ENCODE measurements around the gene TYW1B.
"Not testable (repeated sequence)": the region's sequence is repeated elsewhere in the genome, so short reads cannot be mapped to it uniquely, and the experiment has no call there.

Gene TYW1B

DNA sequence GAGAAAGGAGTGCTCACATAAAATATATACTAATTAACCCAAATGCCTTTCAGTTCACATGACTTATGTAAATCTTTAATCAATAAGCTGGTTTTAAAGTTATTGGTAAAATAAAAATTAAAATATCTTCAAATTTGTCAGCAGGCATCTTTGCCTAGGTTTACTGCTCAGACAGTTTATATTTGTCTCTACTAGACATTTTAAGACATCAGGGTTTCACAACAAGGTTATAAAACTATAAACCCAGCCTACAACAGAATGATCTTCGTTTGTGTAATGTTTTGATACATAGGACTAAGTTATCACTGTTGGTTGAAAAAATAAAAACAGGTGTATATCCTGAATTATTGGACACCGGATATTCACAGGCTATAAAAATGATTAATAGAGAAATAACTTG is 67.4 kb downstream of the TYW1B start:
- in situ Hi-C loops (cut with MboI; ENCODE audit: low sequenced_read_pairs), result no loop called here

DNA sequence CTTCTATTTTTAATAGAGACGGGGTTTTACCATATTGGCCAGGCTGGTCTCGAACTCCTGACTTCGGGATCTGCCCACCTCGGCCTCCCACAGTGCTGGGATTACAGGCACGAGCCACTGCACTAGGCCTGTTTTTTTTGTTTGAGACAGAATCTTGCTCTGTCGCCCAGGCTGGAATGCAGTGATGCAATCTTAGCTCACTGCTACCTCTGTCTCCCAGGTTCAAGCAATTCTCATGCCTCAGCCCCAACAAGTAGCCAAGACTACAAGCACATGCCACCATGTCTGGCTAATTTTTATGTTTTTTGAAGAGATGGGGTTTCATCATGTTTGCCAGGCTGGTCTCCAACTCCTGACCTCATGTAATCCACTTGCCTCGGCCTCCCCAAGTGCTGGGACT is 73.7 kb downstream of the TYW1B start:
- in situ Hi-C loops (cut with MboI; ENCODE audit: low sequenced_read_pairs), result no loop called here

DNA sequence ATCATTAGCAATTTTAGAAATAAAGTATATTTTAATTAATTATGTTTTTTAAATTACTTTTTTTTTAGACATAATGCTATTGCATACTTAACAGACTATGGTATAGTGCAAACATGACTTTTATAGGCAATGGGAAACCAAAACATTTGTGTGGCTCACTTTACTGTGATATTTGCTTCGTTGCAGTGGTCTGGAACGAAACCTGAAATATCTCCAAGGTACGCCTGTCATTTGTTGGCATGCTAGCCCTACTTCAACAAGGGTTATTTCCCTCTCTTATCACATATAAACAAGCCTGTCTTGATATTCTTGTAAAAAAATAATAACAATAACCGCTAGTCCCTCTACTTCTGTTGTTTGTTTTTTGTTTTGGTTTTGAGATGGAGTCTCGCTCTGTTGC is 74.2 kb downstream of the TYW1B start:
- in situ Hi-C loops (cut with MboI; ENCODE audit: low sequenced_read_pairs), result no loop called here

DNA sequence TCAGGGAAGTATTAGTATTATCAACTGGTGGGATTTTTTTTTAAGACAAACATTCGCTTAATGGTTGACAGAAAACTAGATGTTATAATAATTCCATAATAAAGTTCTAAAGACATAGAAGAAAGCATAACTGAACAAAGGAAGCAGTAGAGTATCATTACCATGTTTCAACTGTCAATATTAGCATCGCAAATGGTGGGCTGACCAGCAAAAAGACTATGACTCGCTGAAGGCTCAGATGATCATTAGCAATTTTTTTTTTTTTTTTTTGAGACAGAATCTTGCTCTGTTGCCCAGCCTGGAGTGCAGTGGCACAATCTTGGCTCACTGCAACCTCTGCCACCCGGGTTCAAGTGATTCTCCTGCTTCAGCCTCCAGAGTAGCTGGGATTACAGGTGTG is 74.8 kb downstream of the TYW1B start:
- in situ Hi-C loops (cut with MboI; ENCODE audit: low sequenced_read_pairs), result not testable (repeated sequence)

DNA sequence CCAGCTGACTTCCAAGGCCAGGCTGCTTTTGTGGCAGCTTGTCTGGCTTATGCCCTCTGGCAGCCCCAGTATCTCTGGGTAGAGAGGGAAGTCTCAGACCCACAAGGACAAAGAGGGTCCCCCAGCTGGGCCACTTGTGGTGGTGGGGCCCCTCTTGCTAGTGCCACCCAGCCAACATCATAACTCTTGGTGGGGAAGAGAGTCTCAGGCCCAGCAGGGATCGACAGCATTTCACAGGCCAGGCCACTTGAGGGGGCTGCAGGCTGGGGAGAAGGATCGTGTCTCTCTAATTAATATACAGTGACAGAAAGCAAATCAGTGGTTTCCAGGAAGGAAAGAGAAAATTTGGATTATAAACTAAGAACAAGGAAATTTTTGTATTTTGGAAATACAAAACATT is 76.0 kb downstream of the TYW1B start:
- in situ Hi-C loops (cut with MboI; ENCODE audit: low sequenced_read_pairs), result no loop called here

DNA sequence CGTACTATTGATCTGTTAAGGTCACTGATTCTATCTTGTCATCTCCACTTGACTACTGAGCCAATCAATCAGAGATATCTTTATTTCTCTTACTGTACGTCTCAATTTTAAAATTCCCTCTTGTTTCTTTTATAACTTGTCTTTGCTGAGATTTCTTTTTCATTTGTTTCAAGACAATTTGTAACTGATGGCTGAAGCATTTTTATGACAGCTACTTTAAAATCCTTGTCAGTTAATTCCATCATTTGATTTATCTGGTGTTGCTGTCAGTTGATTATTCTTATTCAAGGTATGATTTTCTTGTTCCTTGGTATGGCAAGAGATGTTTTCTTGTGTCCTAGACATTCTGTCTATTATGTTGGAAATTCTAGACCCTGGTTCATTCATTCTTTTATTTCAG is 76.6 kb downstream of the TYW1B start:
- in situ Hi-C loops (cut with MboI; ENCODE audit: low sequenced_read_pairs), result no loop called here

DNA sequence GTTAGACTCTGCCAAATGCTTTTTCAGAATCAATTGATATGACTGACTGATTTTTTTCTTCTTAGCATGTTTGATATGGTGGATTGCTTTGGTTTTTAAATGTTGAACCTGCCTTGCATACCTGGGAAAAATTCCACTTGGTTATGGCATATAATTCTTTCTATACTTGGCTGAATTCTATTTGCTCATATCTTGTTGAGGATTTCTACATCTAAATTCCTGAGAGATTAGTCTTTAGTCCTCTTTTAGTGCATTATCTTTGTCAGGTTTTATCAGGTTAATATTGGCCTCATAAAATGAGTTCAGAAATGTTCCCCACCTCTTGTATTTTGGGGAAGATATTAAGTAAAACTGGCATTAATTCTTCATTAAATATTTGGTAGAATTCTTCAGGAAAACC is 79.4 kb downstream of the TYW1B start:
- in situ Hi-C loops (cut with MboI; ENCODE audit: low sequenced_read_pairs), result not testable (repeated sequence)

DNA sequence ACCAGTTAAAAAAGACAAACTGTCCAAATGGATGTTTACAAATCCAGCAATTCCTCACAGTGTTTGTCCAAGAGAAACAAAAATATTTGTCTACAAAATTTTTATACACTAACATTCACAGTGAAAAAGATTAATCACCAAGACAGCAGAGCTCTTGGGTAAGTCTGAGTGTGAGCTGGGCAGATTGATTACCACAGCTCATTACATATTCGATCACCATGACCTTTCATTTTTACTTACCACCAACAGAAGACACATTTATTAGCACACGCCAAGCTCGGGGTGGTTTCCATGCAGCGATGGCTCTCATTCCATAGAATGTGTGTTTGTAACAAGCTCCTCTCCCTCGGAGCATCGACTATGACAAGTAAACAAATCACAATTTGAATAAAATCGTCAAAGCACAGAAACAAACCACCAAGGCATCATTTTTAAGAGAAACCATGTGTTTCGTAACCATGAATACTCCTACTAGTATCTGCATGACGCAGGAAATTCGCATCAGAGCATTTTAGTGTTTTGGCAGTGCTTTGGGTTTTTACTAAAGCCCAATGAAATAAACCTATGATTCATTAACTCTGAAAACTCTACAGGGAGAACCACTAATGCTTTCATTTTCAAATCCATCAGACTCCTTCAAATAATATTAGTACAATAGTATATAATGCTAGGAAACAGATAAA is 83.6 kb downstream of the TYW1B start:
- in situ Hi-C loops (cut with MboI; ENCODE audit: low sequenced_read_pairs), result not testable (repeated sequence)

DNA sequence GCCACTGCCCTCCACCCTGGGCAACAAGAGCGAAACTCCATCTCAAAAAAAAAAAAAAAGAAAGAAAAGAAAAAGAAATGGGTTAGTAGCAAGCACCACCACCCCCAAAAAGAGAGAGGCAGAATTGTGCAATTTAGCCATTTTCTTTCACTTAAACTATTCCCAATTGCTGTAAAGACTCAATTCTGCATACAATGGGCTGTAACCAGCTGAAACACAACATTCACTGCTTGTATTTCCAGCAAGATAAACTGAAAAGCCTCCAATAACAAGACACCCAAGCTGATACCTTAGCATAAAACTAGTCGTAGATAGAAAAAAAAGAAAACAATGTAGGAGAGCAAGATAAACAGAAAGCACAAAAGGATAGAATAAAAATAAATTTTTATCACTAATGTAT is 84.2 kb downstream of the TYW1B start:
- in situ Hi-C loops (cut with MboI; ENCODE audit: low sequenced_read_pairs), result not testable (repeated sequence)

DNA sequence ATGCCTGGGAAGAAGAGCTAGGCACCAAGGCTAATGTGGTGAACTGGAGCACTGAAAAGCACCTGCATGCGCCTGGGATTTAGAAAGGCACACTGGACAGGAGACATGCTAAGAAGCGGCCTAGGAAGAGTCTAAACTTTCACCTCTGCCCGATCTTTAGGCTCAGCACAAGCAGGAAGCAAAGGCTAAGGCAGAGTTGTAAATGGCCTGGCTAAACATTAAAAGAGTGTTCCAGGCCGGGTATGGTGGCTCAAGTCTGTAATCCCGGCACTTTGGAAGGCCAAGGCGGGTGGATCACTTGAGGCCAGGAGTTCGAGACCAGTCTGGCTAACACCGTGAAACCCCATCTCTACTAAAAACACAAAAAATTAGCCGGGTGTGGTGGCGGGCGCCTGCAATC is 88.3 kb downstream of the TYW1B start:
- in situ Hi-C loops (cut with MboI; ENCODE audit: low sequenced_read_pairs), result not testable (repeated sequence)

DNA sequence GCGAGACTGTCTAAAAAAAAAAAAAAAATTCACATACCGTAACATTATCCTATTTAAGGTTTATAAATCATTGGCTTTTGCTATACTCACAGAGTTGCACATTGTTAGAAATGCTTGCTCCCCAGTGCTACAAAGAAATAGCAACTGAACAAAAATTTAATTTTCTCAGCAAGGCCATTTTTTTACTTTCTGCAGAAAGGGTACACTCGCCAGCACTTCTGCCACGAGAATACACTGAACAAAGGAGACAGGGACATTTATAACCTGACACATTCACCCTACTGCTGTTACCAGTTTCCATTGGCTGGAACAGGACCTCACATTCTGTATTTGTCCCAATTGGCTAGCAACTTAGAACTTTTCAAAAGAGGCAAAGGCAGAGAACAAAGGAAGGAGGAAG is 92.1 kb downstream of the TYW1B start:
- in situ Hi-C loops (cut with MboI; ENCODE audit: low sequenced_read_pairs), result not testable (repeated sequence)

DNA sequence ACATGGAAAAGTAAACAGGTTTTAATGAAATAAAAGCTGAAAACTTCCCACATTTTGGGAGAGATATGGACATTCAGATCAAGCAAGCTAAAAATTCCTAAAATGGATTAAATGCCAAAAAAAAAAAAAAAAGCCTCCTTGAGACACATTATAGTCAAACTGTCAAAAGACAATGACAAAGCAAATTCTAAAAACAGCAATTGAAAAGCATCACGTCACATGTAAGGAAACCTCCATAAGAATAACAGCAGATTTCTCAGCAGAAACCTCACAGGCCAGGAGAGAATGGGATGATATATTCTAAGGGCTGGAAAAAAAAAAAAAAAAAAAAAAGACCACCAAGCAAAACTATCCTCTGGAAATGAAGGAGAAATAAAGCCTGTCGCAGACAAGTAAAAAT is 97.2 kb downstream of the TYW1B start:
- in situ Hi-C loops (cut with MboI; ENCODE audit: low sequenced_read_pairs), result not testable (repeated sequence)

DNA sequence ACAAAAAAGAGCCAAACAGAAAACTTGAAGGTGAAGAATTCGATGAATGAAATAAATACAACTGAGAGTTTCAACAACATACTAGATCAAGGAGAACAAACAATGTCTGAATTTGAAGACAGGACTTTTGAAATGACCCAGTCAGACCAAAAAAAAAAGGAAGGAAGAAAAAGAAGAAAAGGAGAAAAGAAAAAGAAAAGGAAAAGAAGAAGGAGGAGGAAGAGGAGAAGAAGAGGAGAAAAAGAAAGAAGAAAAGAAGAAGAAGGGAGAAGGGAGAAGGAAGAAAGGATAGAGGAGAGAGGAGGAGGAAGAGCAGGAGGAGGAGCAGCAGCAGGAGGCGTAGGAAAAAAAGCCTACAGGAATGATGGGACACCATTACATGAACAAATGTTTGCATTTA is 97.6 kb downstream of the TYW1B start:
- in situ Hi-C loops (cut with MboI; ENCODE audit: low sequenced_read_pairs), result not testable (repeated sequence)

DNA sequence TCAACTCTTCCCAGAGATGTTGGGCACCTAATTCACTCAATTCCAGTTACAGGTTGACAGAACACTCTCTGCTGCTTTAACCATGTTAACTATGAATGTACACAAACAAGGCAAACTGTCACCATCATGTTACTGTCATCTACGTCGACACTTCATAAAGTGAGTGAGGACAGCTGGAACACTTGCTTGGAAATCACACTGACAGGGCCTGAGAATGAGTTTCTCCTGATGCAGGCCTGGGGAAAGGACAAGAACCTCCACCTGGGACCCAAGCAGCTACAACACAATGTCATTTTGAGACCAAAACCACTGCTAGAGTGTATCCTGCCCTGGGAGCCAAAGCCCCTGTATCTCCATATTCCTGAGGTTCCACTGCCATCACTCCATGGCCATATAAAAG is 98.9 kb downstream of the TYW1B start:
- in situ Hi-C loops (cut with MboI; ENCODE audit: low sequenced_read_pairs), result not testable (repeated sequence)

DNA sequence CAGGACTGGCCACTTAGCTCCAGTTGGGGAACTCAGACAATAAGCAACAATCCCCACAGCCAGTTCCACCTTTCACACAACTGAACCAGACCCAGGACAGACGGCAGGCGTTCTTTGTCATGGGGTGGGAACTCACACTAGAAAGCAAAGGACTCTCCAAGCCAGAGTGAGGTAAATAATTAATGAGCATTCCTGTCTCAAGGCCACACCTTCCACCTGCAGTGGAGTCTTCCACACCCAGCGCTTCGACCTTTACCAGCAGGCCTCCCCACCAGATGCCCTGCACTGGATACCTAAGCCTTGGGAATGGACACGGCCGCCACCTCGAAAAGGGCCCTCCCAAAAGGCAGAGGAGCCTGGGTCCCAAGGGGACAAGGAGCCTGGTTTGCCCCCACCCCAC is 105.3 kb downstream of the TYW1B start:
- in situ Hi-C loops (cut with MboI; ENCODE audit: low sequenced_read_pairs), result not testable (repeated sequence)

DNA sequence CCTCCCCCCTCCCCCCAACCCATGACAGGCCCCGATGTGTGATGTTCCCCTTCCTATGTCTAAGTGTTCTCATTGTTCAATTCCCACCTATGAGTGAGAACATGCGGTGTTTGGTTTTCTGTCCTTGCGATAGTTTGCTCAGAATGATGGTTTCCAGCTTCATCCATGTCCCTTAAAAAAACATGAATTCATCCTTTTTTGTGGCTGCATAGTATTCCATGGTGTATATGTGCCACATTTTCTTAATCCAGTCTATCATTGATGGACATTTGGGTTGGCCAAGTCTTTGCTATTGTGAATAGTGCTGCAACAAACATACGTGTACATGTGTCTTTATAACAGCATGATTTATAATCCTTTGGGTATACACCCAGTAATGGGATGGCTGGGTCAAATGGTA is 107.1 kb downstream of the TYW1B start:
- in situ Hi-C loops (cut with MboI; ENCODE audit: low sequenced_read_pairs), result not testable (repeated sequence)

DNA sequence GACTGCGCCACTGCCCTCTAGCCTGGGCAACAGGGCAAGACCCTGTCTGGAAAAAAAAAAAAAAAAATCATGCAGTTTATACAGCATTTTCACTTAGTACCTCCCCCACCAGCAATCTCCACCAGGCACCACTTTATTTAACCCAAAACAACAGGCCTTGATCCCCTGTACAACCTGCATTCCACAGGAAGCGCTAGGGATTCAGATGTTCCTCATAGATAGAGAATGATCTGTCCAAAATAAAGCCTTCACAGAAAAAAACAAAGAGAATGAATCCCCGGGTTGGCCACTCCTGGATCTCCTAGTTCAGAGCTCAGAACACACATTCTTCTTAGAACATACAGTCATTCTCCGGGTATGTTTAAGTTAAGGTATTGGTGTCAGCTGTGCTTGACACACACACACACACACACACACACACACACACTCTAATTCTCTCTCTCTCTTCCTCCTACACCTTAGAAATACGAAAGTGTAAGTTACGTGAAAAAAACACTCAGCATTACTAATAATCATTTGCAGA is 110.7 kb downstream of the TYW1B start:
- in situ Hi-C loops (cut with MboI; ENCODE audit: low sequenced_read_pairs), result not testable (repeated sequence)

DNA sequence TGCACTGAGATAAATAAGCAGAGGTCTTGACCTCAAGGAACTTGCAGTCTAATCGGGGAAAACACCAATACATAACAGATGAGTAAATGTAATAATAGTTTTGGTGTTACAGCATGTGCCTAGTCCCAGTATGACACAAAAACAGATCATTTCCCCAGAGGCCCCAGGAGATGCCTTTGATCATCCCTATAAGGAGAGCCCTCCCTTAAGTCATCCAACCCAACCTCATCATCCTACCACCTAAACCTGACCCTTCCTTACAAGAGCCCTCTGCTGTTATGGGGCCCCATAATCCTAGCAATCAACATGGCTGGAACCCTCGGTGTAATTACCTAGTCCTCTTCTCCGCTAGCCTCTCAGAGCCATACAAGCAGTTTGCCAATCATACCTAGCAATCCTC is 116.1 kb downstream of the TYW1B start:
- in situ Hi-C loops (cut with MboI; ENCODE audit: low sequenced_read_pairs), result not testable (repeated sequence)

DNA sequence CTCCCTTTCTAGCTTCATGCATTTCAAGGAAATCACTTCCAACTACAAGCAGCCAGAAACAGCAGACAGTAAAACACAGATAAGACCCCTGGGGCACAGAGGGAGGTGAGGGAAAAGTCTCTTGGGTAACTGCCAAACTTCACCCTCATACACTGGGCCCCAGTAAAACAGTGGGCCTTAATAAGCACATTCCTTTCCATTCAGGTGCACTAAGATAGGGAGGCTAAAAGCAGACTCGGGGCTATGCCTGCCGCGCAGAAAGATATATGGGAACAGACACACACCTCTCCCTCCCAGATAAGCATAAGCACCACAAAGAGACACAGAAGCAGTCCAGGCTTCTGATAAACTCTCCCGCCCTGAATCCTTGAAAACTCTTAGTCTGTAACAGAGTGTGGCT is 117.0 kb downstream of the TYW1B start:
- in situ Hi-C loops (cut with MboI; ENCODE audit: low sequenced_read_pairs), result no loop called here

DNA sequence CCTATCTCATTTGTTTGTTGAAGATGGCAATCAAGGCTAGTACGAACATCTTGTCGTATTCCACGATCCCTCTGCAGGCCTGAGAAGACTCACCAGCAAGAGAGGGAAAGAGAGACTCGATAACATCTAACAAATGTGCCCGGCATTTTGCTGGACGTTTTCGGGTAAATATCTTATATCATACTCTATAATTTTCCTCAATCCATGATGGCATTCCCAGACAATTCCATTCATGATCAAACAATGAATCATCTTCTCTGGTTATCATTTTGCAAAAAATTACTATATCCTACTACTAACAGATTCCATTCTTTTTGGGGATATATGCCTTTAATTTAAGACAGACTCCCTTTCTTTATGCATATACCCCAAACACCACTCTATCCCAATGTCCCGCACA is 118.1 kb downstream of the TYW1B start:
- in situ Hi-C loops (cut with MboI; ENCODE audit: low sequenced_read_pairs), result no loop called here

DNA sequence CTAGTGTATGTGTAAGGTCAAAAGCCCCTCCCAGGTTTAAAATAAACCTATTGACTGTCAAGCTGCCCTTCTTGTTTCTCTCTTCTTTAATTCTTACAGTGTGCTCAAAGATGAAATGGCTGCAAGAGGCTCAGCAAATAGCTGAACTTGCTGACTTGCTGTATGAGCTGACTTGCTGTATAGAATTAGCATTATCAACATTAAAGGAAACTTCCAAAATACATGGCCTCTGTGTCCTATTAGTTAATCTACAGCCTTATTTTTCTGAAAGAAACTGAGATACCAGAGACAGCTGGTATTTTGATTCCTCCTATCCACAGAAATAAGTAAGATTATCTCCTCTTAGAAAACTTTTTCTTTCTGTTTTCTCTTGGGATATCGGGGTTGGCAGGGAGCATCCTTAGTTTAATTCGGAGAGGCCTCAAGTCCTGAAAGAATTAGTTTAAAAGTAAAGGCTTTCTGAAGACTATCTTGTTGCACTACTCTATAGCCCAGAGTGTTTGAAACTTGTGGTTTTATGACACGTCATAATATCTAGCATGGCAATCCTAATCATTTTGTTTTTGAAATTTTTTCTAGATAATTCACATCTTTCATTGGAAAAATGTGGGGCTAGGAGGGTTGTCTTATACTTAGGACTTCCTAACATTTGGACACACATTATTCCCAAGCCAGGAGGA is 119.5 kb downstream of the TYW1B start:
- in situ Hi-C loops (cut with MboI; ENCODE audit: low sequenced_read_pairs), result not testable (repeated sequence)

DNA sequence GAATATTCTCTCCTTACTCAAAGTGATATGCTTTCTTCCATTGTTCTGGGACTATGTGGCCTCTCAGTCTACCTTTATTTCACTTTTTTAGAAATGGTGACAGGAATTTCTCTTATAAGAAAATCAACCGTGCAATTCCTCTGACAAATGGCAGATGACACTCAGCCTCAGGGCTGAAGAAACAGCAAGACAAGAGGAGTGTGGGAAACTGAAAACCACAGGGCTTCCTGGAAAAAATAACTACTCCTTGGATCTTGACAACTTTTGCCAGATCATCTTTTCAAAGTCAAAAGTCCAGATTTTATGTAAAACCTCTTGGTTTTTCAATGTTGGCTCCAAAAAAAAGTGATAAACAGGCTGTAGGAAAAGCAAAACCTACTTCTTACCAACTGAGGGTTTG is 121.5 kb downstream of the TYW1B start:
- in situ Hi-C loops (cut with MboI; ENCODE audit: low sequenced_read_pairs), result no loop called here

DNA sequence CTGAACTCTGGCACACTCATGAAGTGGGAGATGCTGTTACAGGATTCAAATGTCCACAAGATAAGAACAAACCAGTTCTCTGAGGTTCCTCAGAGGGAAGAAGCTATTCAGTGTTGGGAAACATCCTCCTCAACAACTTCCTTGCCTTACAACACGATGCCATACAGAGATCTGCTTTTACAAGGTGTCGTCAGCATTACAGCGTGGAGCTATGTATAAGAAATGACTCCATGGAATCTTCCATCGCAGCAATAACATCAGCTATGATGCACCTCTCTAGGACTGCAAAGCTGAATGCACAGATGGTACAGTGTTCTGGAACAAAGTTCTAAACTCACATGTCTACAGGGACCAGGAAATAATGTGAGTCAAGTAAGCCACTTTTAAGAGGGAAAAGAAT is 122.3 kb downstream of the TYW1B start:
- in situ Hi-C loops (cut with MboI; ENCODE audit: low sequenced_read_pairs), result not testable (repeated sequence)

All from HL-60/S4 (cell line).